Stimulated activated CD4-positive, alpha-beta T cell treated with anti-CD3 and anti-CD28 coated beads, Interleukin-1b, Interleukin-23, amount 100 ng/mL, for 48 hours (primary cell): ENCODE results near the gene ZFP92.

ENCODE experiments used
- DNase-seq: peaks from one replicate; pipeline ENCODE4 v3.0.0-alpha.2; 2020

Gene ZFP92

GRCh38 chrX:153409414-153410101 lies 1.7 kb upstream of the ZFP92 start:
- no peak for DNase-seq

- DNase-seq, result no peak
Observed at GRCh38 chrX:153410373-153410772, 899 bp upstream of the ZFP92 start.

- DNase-seq, result no peak
Observed at GRCh38 chrX:153410888-153411254, 401 bp upstream of the ZFP92 start.

GRCh38 chrX:153411988-153412574 lies 809 bp downstream of the ZFP92 start:
- no peak for DNase-seq

DNA sequence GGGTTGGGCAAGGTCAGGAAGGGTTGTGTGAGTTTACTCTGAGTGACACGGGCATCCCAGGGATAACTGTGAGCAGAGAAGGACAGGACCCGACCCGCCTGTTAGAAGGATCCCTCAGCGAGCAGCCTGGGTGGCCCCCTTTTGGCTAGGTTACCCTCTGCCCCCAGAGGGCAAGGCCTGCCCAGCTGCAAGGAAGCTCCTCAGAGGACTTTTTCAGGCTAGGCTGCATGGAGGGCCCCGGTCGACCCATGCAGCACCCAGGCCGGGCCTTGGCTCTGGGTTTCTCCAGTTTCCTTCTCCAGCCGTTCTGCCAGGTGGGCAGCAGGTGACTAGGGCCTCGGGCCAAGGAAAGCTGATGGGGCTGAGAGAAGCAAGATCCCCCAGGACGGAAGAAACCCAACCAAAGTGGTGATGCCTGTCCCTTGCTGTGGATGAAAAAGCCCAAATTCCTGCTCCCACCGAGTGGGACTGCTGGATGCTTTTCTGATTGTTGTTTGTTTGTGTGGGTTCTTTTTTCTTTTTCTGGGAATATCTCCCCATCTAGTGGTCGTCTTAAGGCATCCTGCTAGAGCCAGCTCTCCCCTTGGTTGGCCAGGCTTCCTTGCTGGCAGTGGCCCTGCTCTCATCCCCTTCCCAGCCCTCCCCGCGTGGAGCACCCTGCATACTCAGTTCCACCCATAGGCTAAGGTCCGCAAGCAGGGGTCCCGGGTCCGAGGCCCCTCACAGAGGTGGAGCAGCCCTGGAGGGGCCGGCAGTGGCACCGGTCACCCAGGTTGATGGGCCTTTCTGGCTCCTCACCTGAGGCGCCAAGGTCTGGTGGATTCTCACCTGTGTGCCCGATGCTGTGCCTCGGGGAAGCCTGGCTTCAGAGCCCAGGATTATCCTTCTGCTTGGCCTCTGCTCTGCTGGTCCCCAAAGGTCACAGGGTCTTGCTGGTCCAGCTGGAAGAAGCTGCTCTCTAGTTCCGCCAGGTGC lies 1.8 kb downstream of the ZFP92 start:
- no peak for DNase-seq

GRCh38 chrX:153413731-153414130 lies 2.5 kb downstream of the ZFP92 start:
- no peak for DNase-seq

DNA sequence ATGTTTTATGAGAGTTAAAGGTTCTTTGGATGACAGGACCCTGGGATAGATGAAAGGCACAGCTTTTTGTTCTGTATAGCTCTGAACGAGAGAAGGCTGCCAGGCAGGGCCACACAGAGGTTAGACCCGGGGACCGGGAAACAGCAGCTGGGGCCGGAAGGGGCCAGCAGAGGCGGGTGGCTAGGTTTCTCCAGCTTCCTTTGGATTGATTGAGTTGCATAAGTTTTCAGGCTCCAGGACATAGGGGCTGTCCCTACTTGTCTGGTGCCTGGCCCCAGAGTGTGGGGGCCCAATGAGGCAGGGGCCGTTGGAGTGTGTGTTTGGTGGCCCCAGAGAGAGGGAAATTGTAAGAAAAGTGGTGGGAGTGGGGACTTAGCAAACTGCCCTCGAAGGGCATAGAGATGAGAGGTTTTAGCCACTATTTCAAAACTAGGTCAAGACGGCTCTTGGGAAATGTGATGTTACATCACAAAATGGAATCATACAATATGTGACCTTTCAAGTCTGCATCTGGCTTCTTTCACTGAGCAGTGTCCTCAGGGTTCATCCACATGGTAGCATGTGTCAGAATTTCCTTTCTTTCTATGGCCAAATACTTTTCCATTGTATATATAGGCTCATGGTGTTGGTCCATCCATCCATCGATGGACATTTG lies 3.7 kb downstream of the ZFP92 start:
- DNase-seq, result no peak

- DNase-seq, result no peak
Observed at GRCh38 chrX:153416781-153417450, 5.6 kb downstream of the ZFP92 start.

DNA sequence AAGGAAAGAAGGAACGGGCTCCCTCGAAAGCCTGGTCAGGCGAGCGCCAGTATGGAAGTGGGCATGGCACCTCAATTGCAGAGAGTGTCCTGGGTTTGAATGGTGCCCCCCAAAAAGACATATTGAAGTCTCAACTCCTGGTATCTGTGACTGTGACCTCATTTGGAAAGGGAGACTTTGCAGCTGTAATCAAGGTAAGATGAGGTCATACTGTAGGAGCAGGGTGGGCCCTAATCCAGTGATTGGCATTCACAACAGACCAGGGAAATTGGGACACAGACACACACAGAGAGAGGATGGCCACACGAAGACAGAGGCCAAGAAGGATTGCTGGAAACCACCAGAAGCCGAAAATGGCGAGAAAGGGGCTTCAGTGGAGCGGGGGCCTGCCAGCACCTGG lies 6.4 kb downstream of the ZFP92 start:
- DNase-seq, result no peak

DNA sequence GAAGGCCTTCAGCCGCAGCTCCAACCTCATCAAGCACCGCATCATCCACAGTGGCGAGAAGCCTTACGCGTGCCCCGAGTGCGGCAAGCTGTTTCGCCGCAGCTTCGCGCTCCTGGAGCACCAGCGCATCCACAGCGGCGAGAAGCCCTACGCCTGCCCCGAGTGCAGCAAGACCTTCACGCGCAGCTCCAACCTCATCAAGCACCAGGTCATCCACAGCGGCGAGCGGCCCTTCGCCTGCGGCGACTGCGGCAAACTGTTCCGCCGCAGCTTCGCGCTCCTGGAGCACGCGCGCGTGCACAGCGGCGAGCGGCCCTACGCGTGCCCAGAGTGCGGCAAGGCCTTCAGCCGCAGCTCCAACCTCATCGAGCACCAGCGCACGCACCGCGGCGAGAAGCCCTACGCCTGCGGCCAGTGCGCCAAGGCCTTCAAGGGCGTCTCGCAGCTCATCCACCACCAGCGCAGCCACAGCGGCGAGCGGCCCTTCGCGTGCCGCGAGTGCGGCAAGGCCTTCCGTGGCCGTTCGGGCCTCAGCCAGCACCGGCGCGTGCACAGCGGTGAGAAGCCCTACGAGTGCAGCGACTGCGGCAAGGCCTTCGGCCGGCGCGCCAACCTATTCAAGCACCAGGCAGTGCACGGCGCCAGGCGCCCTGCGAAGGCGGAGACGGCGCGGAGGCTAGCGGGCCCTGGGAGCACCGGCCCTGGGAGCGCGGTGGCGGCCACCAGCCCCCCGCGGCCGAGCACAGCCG lies 9.8 kb downstream of the ZFP92 start:
- DNase-seq, result no peak

GRCh38 chrX:153421856-153422255 lies 10.6 kb downstream of the ZFP92 start:
- no peak for DNase-seq

- DNase-seq, result no peak
Observed at GRCh38 chrX:153423652-153424051, 12.4 kb downstream of the ZFP92 start.

GRCh38 chrX:153426204-153426603 lies 14.9 kb downstream of the ZFP92 start:
- DNase-seq, result no peak

GRCh38 chrX:153430796-153431195 lies 19.5 kb downstream of the ZFP92 start:
- DNase-seq, result no peak

GRCh38 chrX:153433161-153433680 lies 21.9 kb downstream of the ZFP92 start:
- no peak for DNase-seq

DNA sequence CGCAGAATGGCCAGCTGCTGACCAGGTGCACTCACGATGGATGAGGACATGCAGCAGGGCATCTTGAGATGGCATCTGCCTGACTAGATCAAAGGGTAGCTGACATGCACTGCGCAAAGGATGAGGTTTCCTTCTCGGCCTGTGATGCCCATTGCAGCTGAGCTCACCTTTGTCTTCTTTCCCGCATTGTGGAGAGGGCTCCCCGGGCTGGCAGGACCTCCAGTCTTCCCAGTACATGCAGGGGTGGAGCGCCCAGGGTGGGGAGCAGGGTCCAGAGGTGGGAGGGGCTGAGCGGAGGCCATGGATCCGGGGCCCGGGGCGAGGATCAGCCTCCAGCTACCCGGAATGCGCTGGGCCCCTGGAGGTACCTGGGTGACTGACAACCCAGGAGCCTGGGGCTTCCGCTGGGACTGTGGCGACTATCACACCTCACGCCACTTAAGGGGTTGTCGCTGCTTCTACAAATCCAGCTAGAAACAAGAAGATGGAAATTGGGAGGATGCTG lies 22.6 kb downstream of the ZFP92 start:
- DNase-seq, result no peak

GRCh38 chrX:153434801-153435200 lies 23.5 kb downstream of the ZFP92 start:
- no peak for DNase-seq

- DNase-seq, result no peak
Observed at GRCh38 chrX:153435845-153436244, 24.6 kb downstream of the ZFP92 start.

DNA sequence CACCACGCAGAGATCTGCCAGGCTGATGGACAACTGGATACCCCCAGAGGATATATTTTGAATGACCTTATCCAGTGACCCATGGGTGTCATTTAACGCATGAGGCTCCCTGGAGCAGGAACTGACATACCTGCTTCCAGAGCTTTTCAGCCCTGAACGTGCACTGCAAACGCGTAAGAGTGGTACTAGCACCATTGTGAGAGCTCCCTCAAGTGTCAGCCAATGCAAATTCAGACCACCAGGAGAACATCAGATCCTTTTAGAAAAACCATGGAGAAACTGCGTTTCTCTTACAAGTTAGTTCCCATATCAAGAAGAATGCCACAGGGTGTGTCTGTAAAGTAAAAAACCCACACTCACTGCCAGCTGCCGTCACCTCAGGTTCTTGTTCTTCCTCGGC lies 27.3 kb downstream of the ZFP92 start:
- no peak for DNase-seq

GRCh38 chrX:153439977-153440376 lies 28.7 kb downstream of the ZFP92 start:
- DNase-seq, result no peak

DNA sequence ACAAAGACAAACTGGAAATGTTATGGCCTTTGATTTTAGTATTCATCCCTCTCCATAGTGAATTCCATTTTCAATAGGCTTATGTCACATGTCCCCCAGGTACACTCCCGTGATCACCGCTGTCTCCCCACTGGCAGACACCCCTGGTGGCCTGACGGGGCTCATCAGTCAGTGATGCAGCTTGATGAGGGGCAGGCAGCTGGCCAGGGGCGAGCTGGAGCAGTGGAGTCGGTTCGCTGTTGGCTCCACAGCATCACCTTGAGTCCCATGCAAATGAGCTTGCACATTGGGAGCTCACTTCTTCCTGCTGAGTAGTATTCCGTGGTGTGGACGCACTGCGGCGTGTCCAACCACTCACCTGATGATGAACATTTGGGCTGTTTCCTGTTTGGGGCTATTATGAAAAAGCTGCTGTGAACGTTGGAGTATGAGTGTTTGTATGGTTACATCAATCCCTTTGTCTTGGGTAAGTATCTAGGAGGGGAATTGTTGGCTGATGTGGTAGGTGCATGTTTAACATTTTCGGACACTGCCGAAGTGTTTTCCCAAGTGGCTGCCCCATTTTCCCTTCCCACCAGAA lies 29.4 kb downstream of the ZFP92 start:
- no peak for DNase-seq
